K562 (cell line): ENCODE data around the gene RIT1.

Source experiments
- ATF7 ChIP-seq: fragments of 450-650 bp; IDR thresholded peaks from 2 replicates; pipeline ENCODE4 v1.7.1; 2014; ENCODE audit warnings: mild to moderate bottlenecking, moderate library complexity
- BRCA1 ChIP-seq, 2 experiments: fragments of 450-650 bp in 1 of 2; sonication (generic) in 1 of 2; formaldehyde crosslinking in 1 of 2; IDR thresholded peaks; 2 replicates each; pipeline versions ENCODE4 v1.5.0 to v1.6.1; 2017 to 2020; ENCODE audit warnings: mild to moderate bottlenecking in 1 of 2, missing genetic modification reagents in 1 of 2
- DPF2 ChIP-seq: fragments of 450-650 bp; IDR thresholded peaks from 2 replicates; pipeline ENCODE4 v1.6.1; 2016
- HNRNPUL1 ChIP-seq: fragments of 200-400 bp; formaldehyde crosslinking; IDR thresholded peaks from 2 replicates; pipeline ENCODE4 v1.6.1; 2017; ENCODE audit warnings: low read length
- POLR2A ChIP-seq: fragments of 450-650 bp; conservative IDR thresholded peaks from 2 replicates; pipeline ENCODE4 v1.6.1; 2016
- RFX5 ChIP-seq: IDR thresholded peaks from 2 replicates; pipeline ENCODE4 v1.6.1; 2011; ENCODE audit warnings: low read depth, mild to moderate bottlenecking, improper control_type of control experiment, low read length
- RNF2 ChIP-seq: sonication (generic); IDR thresholded peaks from 2 replicates; pipeline ENCODE4 v1.6.1; 2016
- YY1 ChIP-seq, 3 experiments: IDR thresholded peaks; 2 replicates each; pipeline ENCODE4 v1.6.1; 2011; ENCODE audit warnings: low read length in 2 of 3, mild to moderate bottlenecking in 2 of 3, moderate library complexity in 2 of 3, borderline replicate concordance in 1 of 3, control low read depth in 1 of 3, low read depth in 1 of 3; ENCODE audit not compliant: insufficient read depth in 3 of 3, insufficient replicate concordance in 2 of 3, control insufficient read depth in 1 of 3, insufficient read length in 1 of 3; ENCODE audit errors: extremely low read depth in 1 of 3
- TF ChIP-seq, protein P1 (sequence below): sonication (generic); formaldehyde crosslinking; IDR thresholded peaks from 2 replicates; pipeline ENCODE4 v1.8.1; 2022; ENCODE audit warnings: missing genetic modification reagents
- TF ChIP-seq, protein P2 (sequence below), 3 experiments: IDR thresholded peaks in 2 of 3; conservative IDR thresholded peaks in 1 of 3; 2 replicates each; pipeline ENCODE4 v1.5.1; 2011 to 2012; ENCODE audit warnings: low read length in 3 of 3, mild to moderate bottlenecking in 3 of 3, control low read depth in 2 of 3, improper control_type of control experiment in 1 of 3, inconsistent platforms in 1 of 3, low read depth in 1 of 3, mixed read lengths in 1 of 3, moderate library complexity in 1 of 3; ENCODE audit not compliant: insufficient read depth in 2 of 3

DNA sequence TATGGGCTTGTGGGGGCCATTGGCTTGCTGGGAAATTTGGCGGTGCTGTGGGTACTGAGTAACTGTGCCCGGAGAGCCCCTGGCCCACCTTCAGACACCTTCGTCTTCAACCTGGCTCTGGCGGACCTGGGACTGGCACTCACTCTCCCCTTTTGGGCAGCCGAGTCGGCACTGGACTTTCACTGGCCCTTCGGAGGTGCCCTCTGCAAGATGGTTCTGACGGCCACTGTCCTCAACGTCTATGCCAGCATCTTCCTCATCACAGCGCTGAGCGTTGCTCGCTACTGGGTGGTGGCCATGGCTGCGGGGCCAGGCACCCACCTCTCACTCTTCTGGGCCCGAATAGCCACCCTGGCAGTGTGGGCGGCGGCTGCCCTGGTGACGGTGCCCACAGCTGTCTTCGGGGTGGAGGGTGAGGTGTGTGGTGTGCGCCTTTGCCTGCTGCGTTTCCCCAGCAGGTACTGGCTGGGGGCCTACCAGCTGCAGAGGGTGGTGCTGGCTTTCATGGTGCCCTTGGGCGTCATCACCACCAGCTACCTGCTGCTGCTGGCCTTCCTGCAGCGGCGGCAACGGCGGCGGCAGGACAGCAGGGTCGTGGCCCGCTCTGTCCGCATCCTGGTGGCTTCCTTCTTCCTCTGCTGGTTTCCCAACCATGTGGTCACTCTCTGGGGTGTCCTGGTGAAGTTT lies 30.8 kb upstream of the RIT1 start:
- TF ChIP-seq POLR2A (no peak), RNF2 (no peak), RFX5 (no peak), ATF7 (no peak), HNRNPUL1 (no peak), DPF2 (no peak), YY1 (IDR thresholded peaks at IDR 0.05; ENCODE audit: borderline replicate concordance in 1 of 3, control insufficient read depth in 1 of 3, extremely low read depth in 1 of 3, insufficient read depth in 3 of 3, insufficient read length in 1 of 3, insufficient replicate concordance in 2 of 3, low read depth in 1 of 3, low read length in 2 of 3) (no peak), BRCA1 (IDR thresholded peaks at IDR 0.05) (no peak), BRCA1 (CRISPR knock-in tag; IDR thresholded peaks at IDR 0.05) (no peak)
- TF ChIP-seq, protein P1, sequence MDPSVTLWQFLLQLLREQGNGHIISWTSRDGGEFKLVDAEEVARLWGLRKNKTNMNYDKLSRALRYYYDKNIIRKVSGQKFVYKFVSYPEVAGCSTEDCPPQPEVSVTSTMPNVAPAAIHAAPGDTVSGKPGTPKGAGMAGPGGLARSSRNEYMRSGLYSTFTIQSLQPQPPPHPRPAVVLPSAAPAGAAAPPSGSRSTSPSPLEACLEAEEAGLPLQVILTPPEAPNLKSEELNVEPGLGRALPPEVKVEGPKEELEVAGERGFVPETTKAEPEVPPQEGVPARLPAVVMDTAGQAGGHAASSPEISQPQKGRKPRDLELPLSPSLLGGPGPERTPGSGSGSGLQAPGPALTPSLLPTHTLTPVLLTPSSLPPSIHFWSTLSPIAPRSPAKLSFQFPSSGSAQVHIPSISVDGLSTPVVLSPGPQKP (CRISPR knock-in tag): no peak
- TF ChIP-seq, protein P2, sequence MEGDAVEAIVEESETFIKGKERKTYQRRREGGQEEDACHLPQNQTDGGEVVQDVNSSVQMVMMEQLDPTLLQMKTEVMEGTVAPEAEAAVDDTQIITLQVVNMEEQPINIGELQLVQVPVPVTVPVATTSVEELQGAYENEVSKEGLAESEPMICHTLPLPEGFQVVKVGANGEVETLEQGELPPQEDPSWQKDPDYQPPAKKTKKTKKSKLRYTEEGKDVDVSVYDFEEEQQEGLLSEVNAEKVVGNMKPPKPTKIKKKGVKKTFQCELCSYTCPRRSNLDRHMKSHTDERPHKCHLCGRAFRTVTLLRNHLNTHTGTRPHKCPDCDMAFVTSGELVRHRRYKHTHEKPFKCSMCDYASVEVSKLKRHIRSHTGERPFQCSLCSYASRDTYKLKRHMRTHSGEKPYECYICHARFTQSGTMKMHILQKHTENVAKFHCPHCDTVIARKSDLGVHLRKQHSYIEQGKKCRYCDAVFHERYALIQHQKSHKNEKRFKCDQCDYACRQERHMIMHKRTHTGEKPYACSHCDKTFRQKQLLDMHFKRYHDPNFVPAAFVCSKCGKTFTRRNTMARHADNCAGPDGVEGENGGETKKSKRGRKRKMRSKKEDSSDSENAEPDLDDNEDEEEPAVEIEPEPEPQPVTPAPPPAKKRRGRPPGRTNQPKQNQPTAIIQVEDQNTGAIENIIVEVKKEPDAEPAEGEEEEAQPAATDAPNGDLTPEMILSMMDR (IDR thresholded peaks at IDR 0.05 in 2 of 3, conservative IDR thresholded peaks at IDR 0.05 in 1 of 3; ENCODE audit: insufficient read depth in 2 of 3, low read depth in 1 of 3, low read length in 3 of 3): no peak
